HG03064 (cell line): ENCODE measurements around the gene TAS2R20.

Experiments
- ATAC-seq: cut with Tn5 transposase; IDR thresholded peaks from one replicate; pipeline ENCODE4 v1.9.1; 2021; ENCODE audit warnings: low read depth; ENCODE audit not compliant: unreplicated experiment

Gene TAS2R20

GRCh38 chr12:10960211-10960610 is 37.9 kb downstream of the TAS2R20 start:
- ATAC-seq = no peak

- no peak for ATAC-seq
Measured at GRCh38 chr12:10959804-10960203, 38.3 kb downstream of the TAS2R20 start.

GRCh38 chr12:10957741-10958140 is 40.4 kb downstream of the TAS2R20 start:
- no peak for ATAC-seq

- no peak for ATAC-seq
Measured at GRCh38 chr12:10956085-10956484, 42.0 kb downstream of the TAS2R20 start.

GRCh38 chr12:10952645-10953044 is 45.5 kb downstream of the TAS2R20 start:
- ATAC-seq = no peak
